H1 (cell line): ENCODE data around the gene ZP2. TPM values are rescaled to one million over a fixed set of nuclear protein-coding genes. Genes with fewer than 3 reads are reported as not detected.

Experiments
- CTCF ChIA-PET: fragments of 300-600 bp; sonication (Branson Sonifier 250); formaldehyde crosslinking; loops from one replicate; lab custom pipeline; 2021; ENCODE audit not compliant: partially characterized antibody; lab: Charles Lee
- POLR2A ChIA-PET: fragments of 300-600 bp; sonication (Branson Sonifier 250); formaldehyde crosslinking; loops from one replicate; lab custom pipeline; 2021; ENCODE audit warnings: inconsistent platforms; ENCODE audit not compliant: partially characterized antibody; lab: Charles Lee
- DNase-seq, 2 experiments: peaks; one replicate each; pipeline versions ENCODE4 v3.0.0 to v3.0.0-alpha.2; 2010 to 2022; ENCODE audit warnings: low spot score in 2 of 2, low read depth in 1 of 2, mixed read lengths in 1 of 2
- FAIRE-seq: peaks from 2 replicates; lab custom pipeline; 2011; peaks lifted over from hg19 to GRCh38; lab: Jason Lieb, UNC
- H2AFZ ChIP-seq: 2 replicates; pipeline ENCODE4 v1.8.1; 2012; ENCODE audit warnings: low read length, inconsistent platforms
- H2AK5ac ChIP-seq: 2 replicates; pipeline ENCODE4 v1.6.1; 2013; ENCODE audit warnings: low read depth, low read length
- H2BK120ac ChIP-seq: replicated peaks from 2 replicates; pipeline ENCODE3; 2013; ENCODE audit warnings: low read depth, low read length, inconsistent platforms
- H2BK12ac ChIP-seq: 2 replicates; pipeline ENCODE4 v1.6.1; 2013; ENCODE audit warnings: low read depth, low read length
- H2BK15ac ChIP-seq: 2 replicates; pipeline ENCODE4 v1.6.1; 2013; ENCODE audit warnings: low read length
- H2BK20ac ChIP-seq: 2 replicates; pipeline ENCODE4 v1.6.1; 2013; ENCODE audit warnings: low read length
- H2BK5ac ChIP-seq: 2 replicates; pipeline ENCODE4 v1.6.1; 2013; ENCODE audit warnings: low read depth, low read length
- H3K14ac ChIP-seq: 2 replicates; pipeline ENCODE4 v1.6.1; 2013; ENCODE audit warnings: inconsistent platforms; ENCODE audit not compliant: insufficient read length
- H3K18ac ChIP-seq: 2 replicates; pipeline ENCODE4 v1.6.1; 2013; ENCODE audit warnings: low read length; ENCODE audit errors: extremely low read depth
- H3K23ac ChIP-seq: 2 replicates; pipeline ENCODE4 v1.6.1; 2013; ENCODE audit warnings: inconsistent platforms; ENCODE audit not compliant: insufficient read length
- H3K23me2 ChIP-seq: 2 replicates; pipeline ENCODE4 v1.6.1; 2013; ENCODE audit warnings: low read depth, low read length
- H3K27ac ChIP-seq: 2 replicates; pipeline ENCODE4 v1.6.1; 2011; ENCODE audit warnings: low read depth, low read length, inconsistent platforms
- H3K27me3 ChIP-seq, 4 experiments: replicated peaks in 1 of 4; 1 replicate in 1 of 4; 2 replicates in 3 of 4; pipeline versions ENCODE4 v1.6.1 to v1.8.1; 2011 to 2013; ENCODE audit warnings: low read length in 3 of 4, mild to moderate bottlenecking in 3 of 4, inconsistent platforms in 2 of 4, mixed read lengths in 2 of 4, moderate library complexity in 1 of 4; ENCODE audit not compliant: control insufficient read depth in 3 of 4, insufficient read depth in 3 of 4; ENCODE audit errors: extremely low read depth in 1 of 4
- H3K36me3 ChIP-seq, 4 experiments: 2 replicates each; pipeline versions ENCODE4 v1.6.1 to v1.8.1; 2011 to 2013; ENCODE audit warnings: mild to moderate bottlenecking in 4 of 4, low read length in 3 of 4, moderate library complexity in 2 of 4, control low read depth in 1 of 4, inconsistent platforms in 1 of 4; ENCODE audit not compliant: insufficient read depth in 4 of 4, control insufficient read depth in 2 of 4
- H3K4ac ChIP-seq: replicated peaks from 2 replicates; pipeline ENCODE3; 2013; ENCODE audit warnings: low read length, low read depth, mixed read lengths, inconsistent platforms; ENCODE audit not compliant: insufficient read length
- H3K4me1 ChIP-seq, 4 experiments: replicated peaks in 1 of 4; 1 replicate in 1 of 4; 2 replicates in 3 of 4; pipeline versions ENCODE4 v1.6.1 to v1.8.1; 2011 to 2013; ENCODE audit warnings: low read length in 3 of 4, inconsistent platforms in 2 of 4, mixed read lengths in 1 of 4; ENCODE audit not compliant: insufficient read depth in 4 of 4, control insufficient read depth in 3 of 4
- H3K4me2 ChIP-seq, 2 experiments: 2 replicates each; pipeline versions ENCODE4 v1.6.1 to v1.8.1; 2011 to 2013; ENCODE audit warnings: low read depth in 2 of 2, low read length in 2 of 2, control low read depth in 1 of 2, inconsistent platforms in 1 of 2, mild to moderate bottlenecking in 1 of 2; ENCODE audit not compliant: insufficient read depth in 1 of 2
- H3K4me3 ChIP-seq, 4 experiments: fragments of 200-600, 300-600 bp in 1 of 4; sonication (generic), shearing (Covaris generic), sonication (Bioruptor Twin) in 1 of 4; 2 replicates each; pipeline versions ENCODE4 v1.5.1 to v1.8.1; 2011 to 2016; ENCODE audit warnings: low read length in 4 of 4, low read depth in 3 of 4, control low read depth in 2 of 4, inconsistent platforms in 2 of 4, mild to moderate bottlenecking in 2 of 4, mixed read lengths in 1 of 4, moderate library complexity in 1 of 4; ENCODE audit not compliant: insufficient read depth in 2 of 4; ENCODE audit errors: extremely low read depth in 1 of 4
- H3K56ac ChIP-seq: replicated peaks from 2 replicates; pipeline ENCODE3; 2013; ENCODE audit warnings: low read depth, mild to moderate bottlenecking, mixed read lengths, low read length, inconsistent platforms; ENCODE audit not compliant: insufficient read length
- H3K79me1 ChIP-seq: 2 replicates; pipeline ENCODE4 v1.6.1; 2013; ENCODE audit warnings: low read depth, low read length, control low read depth
- H3K79me2 ChIP-seq, 2 experiments: 2 replicates each; pipeline versions ENCODE4 v1.6.1 to v1.8.1; 2012 to 2013; ENCODE audit warnings: low read length in 2 of 2, mild to moderate bottlenecking in 2 of 2, inconsistent platforms in 1 of 2; ENCODE audit not compliant: insufficient read depth in 2 of 2, control insufficient read depth in 1 of 2
- H3K9ac ChIP-seq, 4 experiments: replicated peaks in 1 of 4; 1 replicate in 1 of 4; 2 replicates in 3 of 4; pipeline versions ENCODE4 v1.6.1 to v1.8.1; 2011 to 2013; ENCODE audit warnings: low read depth in 3 of 4, low read length in 3 of 4, control low read depth in 2 of 4, mild to moderate bottlenecking in 2 of 4, moderate library complexity in 2 of 4, inconsistent platforms in 1 of 4; ENCODE audit errors: extremely low read depth in 1 of 4
- H3K9me3 ChIP-seq, 2 experiments: 2 replicates each; pipeline versions ENCODE4 v1.6.1 to v1.8.1; 2012 to 2013; ENCODE audit warnings: mild to moderate bottlenecking in 2 of 2, moderate library complexity in 2 of 2, control low read depth in 1 of 2, inconsistent platforms in 1 of 2, low read depth in 1 of 2, low read length in 1 of 2, mixed read lengths in 1 of 2; ENCODE audit not compliant: insufficient read depth in 2 of 2
- H4K20me1 ChIP-seq, 2 experiments: replicated peaks in 1 of 2; 2 replicates each; pipeline versions ENCODE3 to v1.8.1; 2011 to 2013; ENCODE audit warnings: inconsistent platforms in 2 of 2, low read length in 2 of 2, mild to moderate bottlenecking in 1 of 2; ENCODE audit not compliant: insufficient read depth in 2 of 2, control insufficient read depth in 1 of 2
- H4K5ac ChIP-seq: 2 replicates; pipeline ENCODE4 v1.6.1; 2013; ENCODE audit warnings: low read length, low read depth, mixed read lengths, inconsistent platforms; ENCODE audit not compliant: insufficient read length
- H4K8ac ChIP-seq: 2 replicates; pipeline ENCODE4 v1.8.0; 2013; ENCODE audit warnings: mild to moderate bottlenecking, moderate library complexity, low read length, inconsistent platforms; ENCODE audit not compliant: insufficient read depth; ENCODE audit errors: extremely low read depth
- H4K91ac ChIP-seq: replicated peaks from 2 replicates; pipeline ENCODE3; 2013; ENCODE audit warnings: low read length, mixed read lengths, inconsistent platforms; ENCODE audit not compliant: insufficient read length
- CBX8 ChIP-seq: fragments of 300-800, 300-1000 bp; sonication (generic); IDR thresholded peaks from 2 replicates; pipeline ENCODE4 v1.7.1; 2016; ENCODE audit warnings: low read depth, low read length, borderline replicate concordance
- CEBPB ChIP-seq: IDR thresholded peaks from 2 replicates; pipeline ENCODE4 v1.6.1; 2012; ENCODE audit warnings: low read depth, low read length
- CREB1 ChIP-seq: IDR thresholded peaks from 2 replicates; pipeline ENCODE4 v1.6.1; 2012; ENCODE audit warnings: inconsistent platforms
- RNF2 ChIP-seq: fragments of 200-900, 300-1000 bp; sonication (generic); IDR thresholded peaks from 2 replicates; pipeline ENCODE4 v1.7.1; 2016; ENCODE audit warnings: borderline replicate concordance, low read depth, mild to moderate bottlenecking, antibody characterized with exemption, low read length; ENCODE audit not compliant: poor library complexity, severe bottlenecking; ENCODE audit errors: missing control alignments
- SP2 ChIP-seq: IDR thresholded peaks from 2 replicates; pipeline ENCODE4 v1.6.1; 2012; ENCODE audit warnings: mild to moderate bottlenecking, low read length, inconsistent platforms
- WGBS, 2 experiments: shearing (Covaris generic) in 1 of 2; methylation state at CpG; one replicate each; pipeline versions ENCODE4 v1.1.6 to v1.1.7; 2013 to 2015; ENCODE audit warnings: low lambda C conversion rate in 2 of 2, mixed read lengths in 2 of 2, inconsistent platforms in 1 of 2, low coverage in 1 of 2, missing lambda C conversion rate in 1 of 2; ENCODE audit not compliant: insufficient replicate concordance in 2 of 2, insufficient coverage in 1 of 2, insufficient read length in 1 of 2; ENCODE audit errors: extremely low coverage in 1 of 2, missing lambda C conversion rate in 1 of 2; 5-methylcytosine and 5-hydroxymethylcytosine counted together
- polyA plus RNA-seq, 7 experiments: library from polyadenylated mRNA; depleted of rRNA in 3 of 7; stranded (reverse) in 5 of 7; unstranded in 2 of 7; fragments of >200 nt in 5 of 7; fragments of 200-250 nt in 2 of 7; gene quantifications; 1 replicate in 5 of 7; 2 replicates in 1 of 7; 4 replicates in 1 of 7; pipeline versions ENCODE4 v1.2.1 to v1.2.3, GENCODE V29; 2011 to 2013; ENCODE audit warnings: missing spikeins in 2 of 7, mixed read lengths in 2 of 7
- total RNA-seq: library from RNA; stranded (reverse); fragmentation: NEBNext Ultra II Directional; extraction: Animal tissue kit (Norgen Biotek cat#: 25700); gene quantifications from 2 replicates; pipeline ENCODE4 v1.2.1, GENCODE V29; 2021

The ZP2 gene
- total and polyA plus RNA-seq, 2 of the 8 experiments (the other 6 are each of a cell fraction or from before 2014, with no cell fraction given), result not detected

GRCh38 chr16:21167360-21167759 lies 44.0 kb downstream of the ZP2 start:
- H3K4me2 ChIP-seq, result no peak overlapping the region
- TF ChIP-seq SP2 (no peak), RNF2 (no peak), CREB1 (no peak), CEBPB (no peak), CBX8 (no peak)
- FAIRE-seq, result no peak

More at GRCh38 chr16:21167360-21167759, 44.0 kb downstream of the ZP2 start:
- Histone ChIP-seq H3K9ac (no peak overlapping the region), H3K4me1 (no peaks in the 10 kb centered on the region), H2BK15ac (no peak overlapping the region), H3K27ac (no peak overlapping the region), H3K4me3 (no peak overlapping the region), H2AFZ (no peak overlapping the region), H4K8ac (no peak overlapping the region), H4K5ac (no peak overlapping the region), H2BK120ac (no peak overlapping the region), H2BK20ac (no peak overlapping the region), H3K27me3 (no peaks in the 10 kb centered on the region), H2BK5ac (no peak overlapping the region), H3K9me3 (no peaks in the 10 kb centered on the region), H4K91ac (no peak overlapping the region), H3K79me1 (peaks cover 6% of the 10 kb centered on the region; the same call in 1 of the 2 replicates), H3K36me3 (peaks cover 12 to 75% (median 53%) of the 10 kb centered on the region in 4 experiments), H3K4ac (no peak overlapping the region), H4K20me1 (no peaks in the 10 kb centered on the region), H3K23me2 (no peaks in the 10 kb centered on the region), H2AK5ac (no peak overlapping the region), H3K56ac (no peak overlapping the region), H3K79me2 (peaks cover 0 to 10% of the 10 kb centered on the region in 2 experiments; a peak in 1 of 4 replicates), H3K18ac (no peak overlapping the region), H2BK12ac (no peak overlapping the region), H3K14ac (no peak overlapping the region), H3K23ac (no peak overlapping the region)
- POLR2A ChIA-PET, result no interaction called here
- no peak for DNase-seq
- CTCF ChIA-PET, result interaction anchor here (1.2 to 1.3 kb wide), 3 partner anchors 11 to 133 kb away, joined by 3 read pairs; no protein-coding TSS in a partner anchor
- 96% methylated on average over 9 of the region's 9 CpGs; no CpG with 5 or more reads in 1 of the 2 experiments for WGBS, 2 experiments
